HepG2 (cell line): ENCODE measurements around the gene RASAL3. TPM values are rescaled to one million over a fixed set of nuclear protein-coding genes. Genes with fewer than 3 reads are reported as not detected.

ENCODE experiments used
- FOSL1 ChIP-seq: sonication (generic); formaldehyde crosslinking; IDR thresholded peaks from 2 replicates; pipeline ENCODE4 v1.9.0; 2021; ENCODE audit warnings: missing genetic modification reagents, borderline replicate concordance
- HDAC2 ChIP-seq: sonication (generic); formaldehyde crosslinking; IDR thresholded peaks from 2 replicates; pipeline ENCODE4 v1.4.0; 2020; ENCODE audit warnings: missing genetic modification reagents
- HNF4G ChIP-seq, 2 experiments: sonication (generic) in 1 of 2; formaldehyde crosslinking in 1 of 2; IDR thresholded peaks; 2 replicates each; pipeline versions ENCODE4 v1.4.0 to v1.6.1; 2011 to 2020; ENCODE audit warnings: borderline replicate concordance in 2 of 2, low read depth in 2 of 2, mild to moderate bottlenecking in 2 of 2, low read length in 1 of 2, missing genetic modification reagents in 1 of 2, moderate library complexity in 1 of 2
- NFKB2 ChIP-seq: sonication (generic); formaldehyde crosslinking; IDR thresholded peaks from 2 replicates; pipeline ENCODE4 v1.4.0; 2020; ENCODE audit warnings: missing genetic modification reagents, borderline replicate concordance
- ZFY ChIP-seq: sonication (generic); formaldehyde crosslinking; IDR thresholded peaks from 2 replicates; pipeline ENCODE4 v1.4.0; 2020; ENCODE audit warnings: missing genetic modification reagents
- ZNF879 ChIP-seq: sonication (generic); formaldehyde crosslinking; IDR thresholded peaks from 2 replicates; pipeline ENCODE4 v1.8.1; 2023; ENCODE audit warnings: missing genetic modification reagents
- polyA plus RNA-seq, 8 experiments: library from polyadenylated mRNA; depleted of rRNA in 3 of 8; stranded (reverse) in 7 of 8; unstranded in 1 of 8; fragments of >200 nt; fragmentation: Illumina TruSeq in 4 of 8; extraction: Trizol in 4 of 8; gene quantifications; 2 replicates each; pipeline versions ENCODE4 v1.2.1 to v1.2.3, GENCODE V29; 2011 to 2016; ENCODE audit warnings: low read depth in 4 of 8, missing spikeins in 1 of 8, mixed read lengths in 1 of 8; ENCODE audit not compliant: insufficient read depth in 1 of 8
- total RNA-seq, 5 experiments: library from RNA; depleted of rRNA; stranded (reverse); fragments of >200 nt; fragmentation: Illumina TruSeq; extraction: Trizol; gene quantifications; 2 replicates each; pipeline ENCODE4 v1.2.3, GENCODE V29; 2016; ENCODE audit warnings: low read depth in 1 of 5
- TF ChIP-seq, protein P1 (sequence below): sonication (generic); formaldehyde crosslinking; IDR thresholded peaks from 2 replicates; pipeline ENCODE4 v1.5.0; 2020; ENCODE audit warnings: mild to moderate bottlenecking, missing genetic modification reagents, borderline replicate concordance
- TF ChIP-seq, protein P2 (sequence below): sonication (generic); formaldehyde crosslinking; IDR thresholded peaks from 2 replicates; pipeline ENCODE4 v1.4.0; 2020; ENCODE audit warnings: missing genetic modification reagents
- TF ChIP-seq, protein P3 (sequence below): IDR thresholded peaks from 2 replicates; pipeline ENCODE4 v1.6.1; 2016
- TF ChIP-seq, protein P4 (sequence below): sonication (generic); formaldehyde crosslinking; IDR thresholded peaks from 2 replicates; pipeline ENCODE4 v1.4.0; 2020; ENCODE audit warnings: missing genetic modification reagents, low read depth, mild to moderate bottlenecking, borderline replicate concordance
- TF ChIP-seq, protein P5 (sequence below): sonication (generic); formaldehyde crosslinking; IDR thresholded peaks from one replicate; pipeline ENCODE4 v1.5.1; 2020; ENCODE audit warnings: mild to moderate bottlenecking, missing genetic modification reagents; ENCODE audit errors: not compliant biosample characterization

The RASAL3 gene
- total and polyA plus RNA-seq, 2 of the 13 experiments (the other 11 are each of a cell fraction or from before 2014, with no cell fraction given), result not detected

DNA sequence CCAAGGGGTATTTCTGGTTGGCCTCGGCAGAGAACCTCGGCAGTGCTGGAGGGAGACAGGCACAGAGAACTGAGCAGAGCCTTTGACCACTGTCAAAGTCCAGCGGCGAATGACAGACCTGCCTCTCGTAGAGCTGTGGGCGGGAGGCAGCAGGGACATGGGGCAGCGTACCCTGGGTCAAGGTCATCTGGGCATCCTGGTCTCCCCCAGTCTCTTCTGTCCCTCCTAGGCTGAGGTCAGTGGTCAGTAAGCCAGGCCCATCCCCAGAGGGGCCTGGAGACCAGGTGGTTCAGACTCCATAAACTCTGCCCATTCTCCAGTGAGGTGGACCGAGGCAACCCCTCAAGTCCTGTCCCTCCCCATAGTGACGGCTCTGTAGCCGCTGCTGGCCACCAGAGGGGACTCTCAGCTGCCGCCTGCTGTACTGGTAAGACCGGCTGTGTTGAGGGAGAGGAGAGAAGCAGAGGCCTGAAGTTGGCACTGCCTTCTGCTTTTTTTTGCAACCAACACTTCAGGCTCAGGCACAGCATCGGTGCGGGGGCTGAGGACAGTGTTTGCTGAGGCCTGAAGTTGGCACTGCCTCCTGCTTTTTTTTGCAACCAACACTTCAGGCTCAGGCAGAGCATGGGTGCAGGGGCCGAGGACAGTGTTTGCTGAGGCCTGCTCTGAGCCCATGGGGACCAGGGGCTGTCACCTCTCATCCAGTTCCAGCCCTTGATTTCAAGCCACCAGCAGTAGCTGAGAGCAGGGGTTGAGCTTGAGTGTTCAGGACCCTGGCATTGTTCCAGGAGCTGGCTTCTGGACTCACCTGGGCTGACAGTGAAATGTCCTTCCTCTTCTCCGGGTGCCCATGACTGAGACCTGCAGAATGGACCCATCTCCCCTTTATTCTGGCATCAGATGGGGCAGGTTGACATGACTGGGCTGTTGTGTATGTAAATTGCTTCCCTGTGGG, 15.3 kb upstream of the RASAL3 start, which contains the start of gene PGLYRP2 (continued):
- TF ChIP-seq, protein P1, sequence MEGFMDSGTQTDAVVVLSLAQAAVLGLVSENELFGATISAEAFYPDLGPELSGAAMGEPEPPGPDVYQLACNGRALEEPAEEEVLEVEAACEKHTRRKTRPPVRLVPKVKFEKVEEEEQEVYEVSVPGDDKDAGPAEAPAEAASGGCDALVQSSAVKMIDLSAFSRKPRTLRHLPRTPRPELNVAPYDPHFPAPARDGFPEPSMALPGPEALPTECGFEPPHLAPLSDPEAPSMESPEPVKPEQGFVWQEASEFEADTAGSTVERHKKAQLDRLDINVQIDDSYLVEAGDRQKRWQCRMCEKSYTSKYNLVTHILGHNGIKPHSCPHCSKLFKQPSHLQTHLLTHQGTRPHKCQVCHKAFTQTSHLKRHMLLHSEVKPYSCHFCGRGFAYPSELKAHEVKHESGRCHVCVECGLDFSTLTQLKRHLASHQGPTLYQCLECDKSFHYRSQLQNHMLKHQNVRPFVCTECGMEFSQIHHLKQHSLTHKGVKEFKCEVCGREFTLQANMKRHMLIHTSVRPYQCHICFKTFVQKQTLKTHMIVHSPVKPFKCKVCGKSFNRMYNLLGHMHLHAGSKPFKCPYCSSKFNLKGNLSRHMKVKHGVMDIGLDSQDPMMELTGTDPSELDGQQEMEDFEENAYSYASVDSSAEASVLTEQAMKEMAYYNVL, result peak; percentile 65; the same call in 1 of the 2 replicates
- TF ChIP-seq HNF4G (IDR thresholded peaks at IDR 0.05; ENCODE audit: borderline replicate concordance, low read depth, low read length) (peak; percentile 94), HNF4G (CRISPR knock-in tag; IDR thresholded peaks at IDR 0.05; ENCODE audit: borderline replicate concordance, low read depth) (peak; percentile 85; the same call in 1 of the 2 replicates), ZNF879 (no peak), NFKB2 (CRISPR knock-in tag) (0 out of 2 replicates have a peak, but pooled peaks have one; percentile 71), HDAC2 (CRISPR knock-in tag) (peak; percentile 66; the same call in 1 of the 2 replicates), ZFY (CRISPR knock-in tag) (0 out of 2 replicates have a peak, but pooled peaks have one; percentile 23), FOSL1 (CRISPR knock-in tag) (no peak)
- TF ChIP-seq, protein P2, sequence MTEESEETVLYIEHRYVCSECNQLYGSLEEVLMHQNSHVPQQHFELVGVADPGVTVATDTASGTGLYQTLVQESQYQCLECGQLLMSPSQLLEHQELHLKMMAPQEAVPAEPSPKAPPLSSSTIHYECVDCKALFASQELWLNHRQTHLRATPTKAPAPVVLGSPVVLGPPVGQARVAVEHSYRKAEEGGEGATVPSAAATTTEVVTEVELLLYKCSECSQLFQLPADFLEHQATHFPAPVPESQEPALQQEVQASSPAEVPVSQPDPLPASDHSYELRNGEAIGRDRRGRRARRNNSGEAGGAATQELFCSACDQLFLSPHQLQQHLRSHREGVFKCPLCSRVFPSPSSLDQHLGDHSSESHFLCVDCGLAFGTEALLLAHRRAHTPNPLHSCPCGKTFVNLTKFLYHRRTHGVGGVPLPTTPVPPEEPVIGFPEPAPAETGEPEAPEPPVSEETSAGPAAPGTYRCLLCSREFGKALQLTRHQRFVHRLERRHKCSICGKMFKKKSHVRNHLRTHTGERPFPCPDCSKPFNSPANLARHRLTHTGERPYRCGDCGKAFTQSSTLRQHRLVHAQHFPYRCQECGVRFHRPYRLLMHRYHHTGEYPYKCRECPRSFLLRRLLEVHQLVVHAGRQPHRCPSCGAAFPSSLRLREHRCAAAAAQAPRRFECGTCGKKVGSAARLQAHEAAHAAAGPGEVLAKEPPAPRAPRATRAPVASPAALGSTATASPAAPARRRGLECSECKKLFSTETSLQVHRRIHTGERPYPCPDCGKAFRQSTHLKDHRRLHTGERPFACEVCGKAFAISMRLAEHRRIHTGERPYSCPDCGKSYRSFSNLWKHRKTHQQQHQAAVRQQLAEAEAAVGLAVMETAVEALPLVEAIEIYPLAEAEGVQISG (CRISPR knock-in tag), result peak; percentile 67; the same call in 1 of the 2 replicates
- TF ChIP-seq, protein P3, sequence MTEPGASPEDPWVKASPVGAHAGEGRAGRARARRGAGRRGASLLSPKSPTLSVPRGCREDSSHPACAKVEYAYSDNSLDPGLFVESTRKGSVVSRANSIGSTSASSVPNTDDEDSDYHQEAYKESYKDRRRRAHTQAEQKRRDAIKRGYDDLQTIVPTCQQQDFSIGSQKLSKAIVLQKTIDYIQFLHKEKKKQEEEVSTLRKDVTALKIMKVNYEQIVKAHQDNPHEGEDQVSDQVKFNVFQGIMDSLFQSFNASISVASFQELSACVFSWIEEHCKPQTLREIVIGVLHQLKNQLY (CRISPR knock-in tag), result no peak
- TF ChIP-seq, protein P4, sequence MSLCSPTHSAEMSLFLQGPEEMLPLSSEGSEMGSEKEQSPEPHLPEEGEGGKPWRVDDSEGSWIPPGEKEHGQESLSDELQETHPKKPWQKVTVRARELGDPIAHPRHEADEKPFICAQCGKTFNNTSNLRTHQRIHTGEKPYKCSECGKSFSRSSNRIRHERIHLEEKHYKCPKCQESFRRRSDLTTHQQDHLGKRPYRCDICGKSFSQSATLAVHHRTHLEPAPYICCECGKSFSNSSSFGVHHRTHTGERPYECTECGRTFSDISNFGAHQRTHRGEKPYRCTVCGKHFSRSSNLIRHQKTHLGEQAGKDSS (CRISPR knock-in tag), result 0 out of 2 replicates have a peak, but pooled peaks have one; percentile 42
- TF ChIP-seq, protein P5, sequence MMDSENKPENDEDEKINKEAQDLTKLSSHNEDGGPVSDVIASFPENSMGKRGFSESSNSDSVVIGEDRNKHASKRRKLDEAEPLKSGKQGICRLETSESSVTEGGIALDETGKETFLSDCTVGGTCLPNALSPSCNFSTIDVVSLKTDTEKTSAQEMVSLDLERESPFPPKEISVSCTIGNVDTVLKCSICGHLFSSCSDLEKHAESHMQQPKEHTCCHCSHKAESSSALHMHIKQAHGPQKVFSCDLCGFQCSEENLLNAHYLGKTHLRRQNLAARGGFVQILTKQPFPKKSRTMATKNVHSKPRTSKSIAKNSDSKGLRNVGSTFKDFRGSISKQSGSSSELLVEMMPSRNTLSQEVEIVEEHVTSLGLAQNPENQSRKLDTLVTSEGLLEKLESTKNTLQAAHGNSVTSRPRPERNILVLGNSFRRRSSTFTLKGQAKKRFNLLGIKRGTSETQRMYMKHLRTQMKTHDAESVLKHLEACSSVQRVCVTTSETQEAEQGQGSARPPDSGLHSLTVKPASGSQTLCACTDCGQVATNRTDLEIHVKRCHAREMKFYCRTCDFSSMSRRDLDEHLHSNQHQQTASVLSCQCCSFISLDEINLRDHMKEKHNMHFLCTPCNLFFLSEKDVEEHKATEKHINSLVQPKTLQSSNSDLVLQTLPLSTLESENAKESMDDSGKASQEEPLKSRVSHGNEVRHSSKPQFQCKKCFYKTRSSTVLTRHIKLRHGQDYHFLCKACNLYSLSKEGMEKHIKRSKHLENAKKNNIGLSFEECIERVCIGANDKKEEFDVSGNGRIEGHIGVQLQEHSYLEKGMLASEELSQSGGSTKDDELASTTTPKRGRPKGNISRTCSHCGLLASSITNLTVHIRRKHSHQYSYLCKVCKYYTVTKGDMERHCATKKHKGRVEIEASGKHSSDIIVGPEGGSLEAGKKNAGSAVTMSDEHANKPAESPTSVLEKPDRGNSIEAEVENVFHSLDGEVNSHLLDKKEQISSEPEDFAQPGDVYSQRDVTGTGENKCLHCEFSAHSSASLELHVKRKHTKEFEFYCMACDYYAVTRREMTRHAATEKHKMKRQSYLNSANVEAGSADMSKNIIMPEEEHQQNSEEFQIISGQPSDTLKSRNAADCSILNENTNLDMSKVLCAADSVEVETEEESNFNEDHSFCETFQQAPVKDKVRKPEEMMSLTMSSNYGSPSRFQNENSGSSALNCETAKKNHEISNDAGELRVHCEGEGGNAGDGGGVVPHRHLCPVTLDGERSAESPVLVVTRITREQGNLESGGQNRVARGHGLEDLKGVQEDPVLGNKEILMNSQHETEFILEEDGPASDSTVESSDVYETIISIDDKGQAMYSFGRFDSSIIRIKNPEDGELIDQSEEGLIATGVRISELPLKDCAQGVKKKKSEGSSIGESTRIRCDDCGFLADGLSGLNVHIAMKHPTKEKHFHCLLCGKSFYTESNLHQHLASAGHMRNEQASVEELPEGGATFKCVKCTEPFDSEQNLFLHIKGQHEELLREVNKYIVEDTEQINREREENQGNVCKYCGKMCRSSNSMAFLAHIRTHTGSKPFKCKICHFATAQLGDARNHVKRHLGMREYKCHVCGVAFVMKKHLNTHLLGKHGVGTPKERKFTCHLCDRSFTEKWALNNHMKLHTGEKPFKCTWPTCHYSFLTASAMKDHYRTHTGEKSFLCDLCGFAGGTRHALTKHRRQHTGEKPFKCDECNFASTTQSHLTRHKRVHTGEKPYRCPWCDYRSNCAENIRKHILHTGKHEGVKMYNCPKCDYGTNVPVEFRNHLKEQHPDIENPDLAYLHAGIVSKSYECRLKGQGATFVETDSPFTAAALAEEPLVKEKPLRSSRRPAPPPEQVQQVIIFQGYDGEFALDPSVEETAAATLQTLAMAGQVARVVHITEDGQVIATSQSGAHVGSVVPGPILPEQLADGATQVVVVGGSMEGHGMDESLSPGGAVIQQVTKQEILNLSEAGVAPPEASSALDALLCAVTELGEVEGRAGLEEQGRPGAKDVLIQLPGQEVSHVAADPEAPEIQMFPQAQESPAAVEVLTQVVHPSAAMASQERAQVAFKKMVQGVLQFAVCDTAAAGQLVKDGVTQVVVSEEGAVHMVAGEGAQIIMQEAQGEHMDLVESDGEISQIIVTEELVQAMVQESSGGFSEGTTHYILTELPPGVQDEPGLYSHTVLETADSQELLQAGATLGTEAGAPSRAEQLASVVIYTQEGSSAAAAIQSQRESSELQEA (CRISPR knock-in tag), result peak; percentile 55
